ENCODE measurements around the gene TPD52L1. TPM values are rescaled to one million over a fixed set of nuclear protein-coding genes. Genes with fewer than 3 reads are reported as not detected.

The TPD52L1 gene
- total and polyA plus RNA-seq, 2 of the 13 experiments (the other 11 are each of a cell fraction or from before 2014, with no cell fraction given): 0.49 to 0.53 TPM

- TF ChIP-seq ZHX2 (IDR thresholded peaks at IDR 0.05; ENCODE audit: low read depth): no peak
- TF ChIP-seq ZHX2 (CRISPR knock-in tag; IDR thresholded peaks at IDR 0.05; ENCODE audit: borderline replicate concordance): no peak
- no peak for TF ChIP-seq ZNF597 (CRISPR knock-in tag; IDR thresholded peaks at IDR 0.05)
- no peak for TF ChIP-seq ZNF562 (CRISPR knock-in tag; IDR thresholded peaks at IDR 0.05; ENCODE audit: borderline replicate concordance)
- no peak for TF ChIP-seq HNF4A (CRISPR knock-in tag; IDR thresholded peaks at IDR 0.05)
- TF ChIP-seq KDM2A (CRISPR knock-in tag; IDR thresholded peaks at IDR 0.05; ENCODE audit: borderline replicate concordance, low read depth): no peak
- TF ChIP-seq PAWR (CRISPR knock-in tag; IDR thresholded peaks at IDR 0.05; ENCODE audit: borderline replicate concordance): 0 out of 2 replicates have a peak, but pooled peaks have one; percentile 6
- TF ChIP-seq HDAC6 (IDR thresholded peaks at IDR 0.05; ENCODE audit: low read depth, low read length): no peak
- no peak for TF ChIP-seq ARHGAP35 (CRISPR knock-in tag; IDR thresholded peaks at IDR 0.05; ENCODE audit: borderline replicate concordance)
- no peak for TF ChIP-seq POGK (CRISPR knock-in tag; conservative IDR thresholded peaks at IDR 0.05)
- no peak for TF ChIP-seq ZNF776 (CRISPR knock-in tag; IDR thresholded peaks at IDR 0.05)
- no peak for TF ChIP-seq DNMT3B (CRISPR knock-in tag; conservative IDR thresholded peaks at IDR 0.05)
Measured at GRCh38 chr6:125154118-125154760, 666 bp downstream of the TPD52L1 start (continued).
